KMS-11 (cell line): Measurements from ENCODE around the gene PRSS56.

Source experiments
- H2AFZ ChIP-seq: fragments of 200-600 bp; sonication (generic); 2 replicates; pipeline ENCODE4 v1.6.1; 2016; ENCODE audit warnings: antibody characterized with exemption, mixed run types, low read depth
- H3K27ac ChIP-seq: fragments of 200-600 bp; sonication (generic); 2 replicates; pipeline ENCODE4 v1.6.1; 2016; ENCODE audit warnings: mild to moderate bottlenecking, mixed run types
- H3K27me3 ChIP-seq: fragments of 200-600 bp; sonication (generic); 2 replicates; pipeline ENCODE4 v1.6.1; 2017; ENCODE audit warnings: mild to moderate bottlenecking, low read depth, mixed run types, moderate library complexity; ENCODE audit not compliant: insufficient read depth
- H3K36me3 ChIP-seq: fragments of 200-600 bp; sonication (generic); 2 replicates; pipeline ENCODE4 v1.6.1; 2017; ENCODE audit warnings: mild to moderate bottlenecking, mixed run types; ENCODE audit not compliant: insufficient read depth
- H3K4me1 ChIP-seq: fragments of 200-600 bp; sonication (generic); 2 replicates; pipeline ENCODE4 v1.6.1; 2016; ENCODE audit warnings: mild to moderate bottlenecking, low read depth, mixed run types; ENCODE audit not compliant: poor library complexity, severe bottlenecking
- H3K4me2 ChIP-seq: fragments of 200-600 bp; sonication (generic); 2 replicates; pipeline ENCODE4 v1.7.0; 2016; ENCODE audit warnings: mild to moderate bottlenecking, mixed run types
- H3K4me3 ChIP-seq: fragments of 200-600 bp; sonication (generic); IDR thresholded peaks from 2 replicates; pipeline ENCODE4 v1.6.1; 2017; ENCODE audit warnings: low read depth, low read length, mixed read lengths; ENCODE audit not compliant: insufficient read depth
- H3K79me2 ChIP-seq: fragments of 200-600 bp; sonication (generic); 2 replicates; pipeline ENCODE4 v1.6.1; 2016; ENCODE audit warnings: low read depth, mixed run types; ENCODE audit not compliant: insufficient read depth
- H3K9ac ChIP-seq: fragments of 200-600 bp; sonication (generic); 2 replicates; pipeline ENCODE4 v1.6.1; 2016; ENCODE audit warnings: mild to moderate bottlenecking, mixed run types
- H4K20me1 ChIP-seq: fragments of 200-600 bp; sonication (generic); 2 replicates; pipeline ENCODE4 v1.6.1; 2016; ENCODE audit warnings: mild to moderate bottlenecking, mixed run types; ENCODE audit not compliant: insufficient read depth
- TF ChIP-seq, protein P1 (sequence below): fragments of 200-600 bp; sonication (generic); conservative IDR thresholded peaks from 2 replicates; pipeline ENCODE4 v1.6.1; 2017; ENCODE audit warnings: low read depth, mild to moderate bottlenecking, antibody characterized with exemption, low read length, moderate library complexity, mixed read lengths

The PRSS56 gene

DNA sequence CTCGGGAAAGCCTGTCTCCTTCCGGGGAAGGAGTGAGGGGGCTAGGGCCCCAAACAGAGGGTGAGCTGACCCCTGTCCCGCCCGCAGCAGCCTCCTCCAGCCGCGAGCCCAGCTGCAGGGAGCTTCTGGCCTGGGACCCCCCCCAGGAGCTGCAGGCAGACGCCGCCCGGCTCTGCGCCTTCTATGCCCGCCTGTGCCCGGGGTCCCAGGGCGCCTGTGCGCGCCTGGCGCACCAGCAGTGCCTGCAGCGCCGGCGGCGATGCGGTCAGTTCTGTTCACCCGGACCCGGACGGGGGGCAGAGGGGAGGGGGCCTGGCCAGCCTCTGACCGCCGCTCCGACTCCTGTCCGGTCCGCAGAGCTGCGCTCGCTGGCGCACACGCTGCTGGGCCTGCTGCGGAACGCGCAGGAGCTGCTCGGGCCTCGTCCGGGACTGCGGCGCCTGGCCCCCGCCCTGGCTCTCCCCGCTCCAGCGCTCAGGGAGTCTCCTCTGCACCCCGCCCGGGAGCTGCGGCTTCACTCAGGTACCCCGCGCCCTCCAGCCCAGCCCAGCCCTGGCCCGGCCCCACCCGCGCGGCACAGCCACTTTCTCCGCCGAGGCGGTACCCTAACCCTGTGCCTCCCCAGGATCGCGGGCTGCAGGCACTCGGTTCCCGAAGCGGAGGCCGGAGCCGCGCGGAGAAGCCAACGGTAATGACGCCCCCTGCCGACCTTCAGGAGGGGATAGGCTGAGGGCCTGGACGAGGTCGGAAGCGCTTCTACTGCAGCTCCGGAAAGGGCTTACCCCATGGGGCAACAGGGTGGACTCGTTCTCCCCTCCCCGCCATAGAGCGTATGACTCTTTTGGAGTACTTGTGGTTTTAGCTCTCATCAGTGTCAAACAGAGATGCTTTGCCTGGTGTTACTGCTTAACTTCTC, 3.8 kb downstream of the PRSS56 start:
- H3K4me1 ChIP-seq = no peaks in the 10 kb centered on the region
- H2AFZ ChIP-seq = no peak overlapping the region
- TF ChIP-seq, protein P1, sequence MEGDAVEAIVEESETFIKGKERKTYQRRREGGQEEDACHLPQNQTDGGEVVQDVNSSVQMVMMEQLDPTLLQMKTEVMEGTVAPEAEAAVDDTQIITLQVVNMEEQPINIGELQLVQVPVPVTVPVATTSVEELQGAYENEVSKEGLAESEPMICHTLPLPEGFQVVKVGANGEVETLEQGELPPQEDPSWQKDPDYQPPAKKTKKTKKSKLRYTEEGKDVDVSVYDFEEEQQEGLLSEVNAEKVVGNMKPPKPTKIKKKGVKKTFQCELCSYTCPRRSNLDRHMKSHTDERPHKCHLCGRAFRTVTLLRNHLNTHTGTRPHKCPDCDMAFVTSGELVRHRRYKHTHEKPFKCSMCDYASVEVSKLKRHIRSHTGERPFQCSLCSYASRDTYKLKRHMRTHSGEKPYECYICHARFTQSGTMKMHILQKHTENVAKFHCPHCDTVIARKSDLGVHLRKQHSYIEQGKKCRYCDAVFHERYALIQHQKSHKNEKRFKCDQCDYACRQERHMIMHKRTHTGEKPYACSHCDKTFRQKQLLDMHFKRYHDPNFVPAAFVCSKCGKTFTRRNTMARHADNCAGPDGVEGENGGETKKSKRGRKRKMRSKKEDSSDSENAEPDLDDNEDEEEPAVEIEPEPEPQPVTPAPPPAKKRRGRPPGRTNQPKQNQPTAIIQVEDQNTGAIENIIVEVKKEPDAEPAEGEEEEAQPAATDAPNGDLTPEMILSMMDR = peak; percentile 24; the same call in 1 of the 2 replicates
- no peak overlapping the region for H3K9ac ChIP-seq
- H3K79me2 ChIP-seq = no peaks in the 10 kb centered on the region
- H3K4me2 ChIP-seq = no peak overlapping the region
- no peak overlapping the region for H3K27ac ChIP-seq
- peaks cover 39% of the 10 kb centered on the region for H3K27me3 ChIP-seq
- no peaks in the 10 kb centered on the region for H4K20me1 ChIP-seq
- H3K4me3 ChIP-seq = no peak overlapping the region
- H3K36me3 ChIP-seq = no peaks in the 10 kb centered on the region

DNA sequence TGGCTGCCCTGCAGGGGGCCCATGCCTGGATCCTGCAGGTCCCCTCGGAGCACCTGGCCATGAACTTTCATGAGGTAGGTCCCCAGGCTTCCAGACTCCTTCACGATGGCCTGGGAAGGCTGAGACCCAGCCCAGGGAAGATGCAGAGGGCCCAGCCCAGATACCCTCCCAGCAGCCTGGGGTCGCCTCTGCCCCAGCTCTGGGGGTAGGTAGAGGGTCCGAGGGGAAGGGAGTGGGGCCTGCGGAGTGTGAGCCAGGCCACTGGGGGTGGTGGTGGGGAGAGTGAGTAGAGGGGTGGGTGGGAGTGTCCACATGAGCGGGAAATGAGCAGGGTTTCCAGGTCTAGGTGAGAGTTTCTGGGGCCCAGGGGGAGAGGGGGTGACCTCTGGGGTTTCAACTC, 4.6 kb downstream of the PRSS56 start:
- Histone ChIP-seq H3K27me3 (peaks cover 36% of the 10 kb centered on the region), H4K20me1 (no peaks in the 10 kb centered on the region), H3K4me3 (no peak overlapping the region)

DNA sequence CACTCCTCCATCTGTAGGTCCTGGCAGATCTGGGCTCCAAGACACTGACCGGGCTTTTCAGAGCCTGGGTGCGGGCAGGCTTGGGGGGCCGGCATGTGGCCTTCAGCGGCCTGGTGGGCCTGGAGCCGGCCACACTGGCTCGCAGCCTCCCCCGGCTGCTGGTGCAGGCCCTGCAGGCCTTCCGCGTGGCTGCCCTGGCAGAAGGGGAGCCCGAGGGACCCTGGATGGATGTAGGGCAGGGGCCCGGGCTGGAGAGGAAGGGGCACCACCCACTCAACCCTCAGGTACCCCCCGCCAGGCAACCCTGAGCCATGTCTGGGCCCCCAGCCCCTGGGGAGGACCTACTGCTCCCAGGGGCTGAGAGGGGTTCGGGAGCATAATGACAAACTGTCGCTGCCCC, 5.0 kb downstream of the PRSS56 start:
- H3K36me3 ChIP-seq = no peaks in the 10 kb centered on the region
- TF ChIP-seq, protein P1 = no peak
- H3K9ac ChIP-seq = no peak overlapping the region
- peaks cover 36% of the 10 kb centered on the region for H3K27me3 ChIP-seq
- no peak overlapping the region for H3K4me3 ChIP-seq
- H2AFZ ChIP-seq = no peak overlapping the region
- no peak overlapping the region for H3K4me2 ChIP-seq
- H3K79me2 ChIP-seq = no peaks in the 10 kb centered on the region
- H3K27ac ChIP-seq = no peak overlapping the region
- H3K4me1 ChIP-seq = no peaks in the 10 kb centered on the region
- no peaks in the 10 kb centered on the region for H4K20me1 ChIP-seq

More for the DNA sequence above, 4.6 kb downstream of the PRSS56 start:
- Histone ChIP-seq H3K4me2 (no peak overlapping the region), H3K36me3 (no peaks in the 10 kb centered on the region), H3K4me1 (no peaks in the 10 kb centered on the region), H3K27ac (no peak overlapping the region), H3K9ac (no peak overlapping the region), H3K79me2 (no peaks in the 10 kb centered on the region), H2AFZ (no peak overlapping the region)
- TF ChIP-seq, protein P1 = no peak

DNA sequence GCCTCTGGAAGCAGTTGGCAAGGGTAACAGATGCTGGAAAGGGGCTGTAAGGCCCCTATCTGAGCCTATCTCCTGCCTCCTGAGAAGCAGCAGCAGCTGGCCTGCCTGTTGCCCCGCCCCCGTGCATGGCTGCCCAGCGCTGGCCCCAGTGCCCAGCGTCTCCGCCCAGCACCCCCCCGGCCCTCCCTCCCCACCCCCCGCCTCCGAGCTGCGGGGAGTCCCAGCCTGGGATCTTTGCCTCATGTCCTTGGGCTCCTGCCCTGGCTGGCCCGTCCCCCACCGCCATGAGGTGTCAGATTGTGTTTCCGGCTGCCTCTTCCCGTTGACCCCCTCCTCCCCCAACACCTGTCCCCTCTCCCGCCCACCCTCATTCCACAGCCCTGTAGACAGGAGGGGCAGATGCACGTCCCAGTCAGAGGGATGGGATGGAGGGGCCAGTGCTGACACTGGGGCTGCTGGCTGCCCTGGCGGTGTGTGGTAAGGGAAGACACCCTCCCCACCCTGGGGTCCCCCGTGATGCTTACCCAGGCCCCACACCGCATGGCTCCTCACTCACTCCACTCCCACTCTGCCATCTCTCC, 5.7 kb downstream of the PRSS56 start, which contains the start of gene CHRND:
CHRND (plus strand) TSS at position 370 of the 581 bp plus-strand sequence; CDS start at position 426, 56 bp downstream.
- Histone ChIP-seq H3K9ac (no peak within 1 kb of the TSS), H3K4me1 (no peaks in the 10 kb centered on the region), H3K4me3 (no peak within 1 kb of the TSS), H3K27me3 (peaks cover 31% of the 10 kb centered on the region), H3K36me3 (no peaks in the 10 kb centered on the region), H3K4me2 (no peak within 1 kb of the TSS), H4K20me1 (no peaks in the 10 kb centered on the region), H3K79me2 (no peaks in the 10 kb centered on the region), H3K27ac (no peak within 1 kb of the TSS), H2AFZ (no peak within 1 kb of the TSS)
- TF ChIP-seq, protein P1 = no peak
